Measurements from ENCODE around the gene CD70.
"Not testable (repeated sequence)": the region's sequence is repeated elsewhere in the genome, so short reads cannot be mapped to it uniquely, and the experiment has no call there.

DNA sequence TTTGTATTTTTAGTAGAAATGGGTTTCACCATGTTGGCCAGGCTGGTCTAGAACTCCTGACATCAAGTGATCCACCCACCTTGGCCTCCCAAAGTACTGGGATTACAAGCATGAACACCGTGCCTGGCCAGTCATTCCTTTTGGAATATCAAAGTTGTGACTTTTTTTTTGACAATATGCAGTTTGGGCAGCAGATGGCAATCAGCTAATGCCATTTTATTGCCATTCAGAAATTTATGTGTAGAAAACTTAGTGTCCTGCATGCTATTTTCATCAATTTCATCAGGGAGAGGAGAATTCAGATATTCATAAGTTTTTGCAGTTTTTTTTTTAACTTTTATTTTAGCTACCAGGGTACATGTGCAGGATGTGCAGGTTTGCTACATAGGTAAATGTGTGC, 28.5 kb downstream of the CD70 start:
- TF ChIP-seq POLR2A (IDR thresholded peaks at IDR 0.05; ENCODE audit: low read length); GATA1 (IDR thresholded peaks at IDR 0.05; ENCODE audit: low read depth, low read length): not testable (repeated sequence)

Measured in erythroblast (primary cell).